HG02970 (cell line): ENCODE results near the gene CT47C1.
"Not testable (repeated sequence)": the region's sequence is repeated elsewhere in the genome, so short reads cannot be mapped to it uniquely, and the experiment has no call there.

Experiments used
- ATAC-seq: cut with Tn5 transposase; IDR thresholded peaks from one replicate; pipeline ENCODE4 v1.9.1; 2021; ENCODE audit warnings: mild to moderate bottlenecking, moderate library complexity, moderate number of reproducible peaks; ENCODE audit not compliant: unreplicated experiment, low FRiP score

CT47C1 gene

DNA sequence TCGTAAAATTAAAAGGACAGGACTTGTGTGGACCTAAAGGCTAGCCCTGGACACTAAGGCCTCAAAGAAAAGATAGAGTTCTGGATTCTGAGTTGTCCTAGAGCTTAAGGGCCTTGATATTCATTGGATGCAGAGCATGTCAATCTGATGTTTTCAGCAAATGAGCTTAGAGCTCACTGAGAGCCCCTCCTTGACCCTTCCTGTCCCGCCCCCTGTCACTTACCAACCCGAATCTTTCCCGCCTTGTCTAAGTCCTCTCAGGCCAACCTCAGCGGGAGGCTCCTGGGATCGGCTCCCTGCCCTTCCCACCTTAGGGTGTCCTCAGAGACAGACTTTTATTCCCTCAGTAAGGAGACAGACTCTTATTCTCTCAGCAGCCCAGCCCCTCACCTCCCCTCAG is at the start of gene CT47C1:
Gene CT47C1 (plus strand): TSS at position 250 of the 400 bp plus-strand sequence. CDS start 233 bp downstream, outside the sequence.
- no peak for ATAC-seq

DNA sequence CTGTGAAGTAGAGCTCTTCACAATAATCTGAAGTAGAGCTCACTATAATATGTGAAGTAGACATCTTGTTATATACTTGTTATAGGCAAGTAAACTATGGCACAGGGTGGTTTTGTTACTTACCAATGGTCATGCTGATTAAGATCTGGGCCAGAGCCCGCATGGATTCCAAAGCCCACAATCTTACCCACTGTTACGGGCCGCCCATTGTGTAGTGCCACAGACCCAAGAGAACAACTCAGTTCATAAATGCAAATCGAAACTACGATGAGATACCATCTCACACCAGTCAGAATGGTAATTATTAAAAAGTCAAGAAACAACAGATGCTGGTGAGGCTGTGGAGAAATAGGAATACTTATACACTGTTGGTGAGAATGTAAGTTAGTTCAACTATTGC is 46.9 kb upstream of the CT47C1 start:
- no peak for ATAC-seq

DNA sequence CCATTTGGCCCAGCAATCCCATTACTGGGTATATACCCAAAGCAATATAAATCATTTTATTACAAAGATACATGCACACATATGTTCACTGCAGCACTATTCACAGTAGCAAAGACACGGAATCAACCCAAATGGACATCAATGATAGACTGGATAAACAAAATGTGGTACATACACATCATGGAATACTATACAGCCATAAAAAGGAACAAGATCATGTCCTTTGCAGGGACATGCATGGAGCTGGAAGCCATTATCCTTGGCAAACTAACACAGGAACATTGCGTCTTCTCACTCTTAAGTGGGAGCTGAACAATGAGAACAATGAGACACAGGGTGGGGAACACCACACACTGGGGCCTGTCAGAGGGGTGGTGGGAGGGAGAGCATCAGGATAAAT is 46.4 kb upstream of the CT47C1 start:
- ATAC-seq = not testable (repeated sequence)

DNA sequence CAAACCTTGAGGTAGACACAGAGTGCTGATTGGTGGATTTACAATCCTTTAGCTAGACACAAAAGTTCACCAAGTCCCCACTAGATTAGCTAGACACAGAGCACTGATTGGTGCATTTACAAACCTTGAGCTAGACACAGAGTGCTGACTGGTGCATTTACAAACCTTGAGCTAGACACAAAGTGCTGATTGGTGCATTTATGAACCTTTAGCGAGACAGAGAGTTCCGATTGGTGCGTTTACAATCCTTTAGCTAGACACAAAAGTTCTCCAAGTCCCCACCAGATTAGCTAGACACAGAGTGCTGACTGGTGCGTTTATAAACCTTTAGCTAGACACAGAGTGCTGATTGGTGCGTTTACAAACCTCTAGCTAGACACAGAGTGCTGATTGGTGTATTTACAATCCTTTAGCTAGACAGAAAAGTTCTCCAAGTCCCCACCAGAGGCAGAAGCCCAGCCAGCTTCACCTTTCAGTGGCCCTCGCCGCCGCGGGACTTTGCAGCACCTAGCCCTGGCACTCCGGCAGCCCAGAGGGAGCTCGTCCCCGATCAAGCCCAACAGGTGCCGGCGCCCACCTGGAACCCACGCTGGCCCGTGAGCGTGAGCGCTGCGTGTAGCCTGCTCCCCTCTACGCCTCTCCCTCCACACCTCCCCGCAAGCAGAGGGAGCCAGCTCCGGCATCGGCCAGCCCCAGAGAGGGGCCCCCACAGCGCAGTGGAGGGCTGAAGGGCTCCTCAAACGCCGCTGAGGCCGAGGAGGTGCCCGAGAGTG is 44.6 kb upstream of the CT47C1 start:
- ATAC-seq = not testable (repeated sequence)

DNA sequence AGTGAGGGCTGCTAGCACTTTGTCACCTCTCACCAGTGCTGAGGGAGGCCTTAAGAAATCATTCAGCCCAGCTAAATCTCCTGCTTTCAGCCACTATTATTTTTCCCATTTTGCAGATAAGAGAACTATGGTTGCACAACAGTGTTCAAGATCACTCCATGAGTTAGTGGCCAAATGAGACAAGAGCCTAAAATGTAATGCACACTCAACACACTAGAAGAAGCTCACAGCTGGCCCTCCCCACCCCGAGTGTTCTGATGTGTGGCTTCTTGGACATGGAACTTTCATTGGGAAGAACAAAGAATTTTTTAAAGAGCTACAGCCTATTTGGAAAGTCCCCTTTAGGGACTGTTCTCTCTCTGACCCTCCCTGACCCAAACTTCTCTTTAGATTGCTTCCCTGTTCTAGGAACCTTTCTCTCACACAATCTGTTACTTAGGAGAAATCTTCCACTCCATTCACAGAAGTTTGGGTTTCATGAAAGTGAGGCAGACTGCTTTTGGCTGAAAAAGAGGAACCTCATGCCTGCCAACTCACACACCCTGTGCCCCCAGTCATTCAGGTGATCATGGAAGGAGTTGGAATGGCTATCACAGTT is 44.0 kb upstream of the CT47C1 start:
- no peak for ATAC-seq

DNA sequence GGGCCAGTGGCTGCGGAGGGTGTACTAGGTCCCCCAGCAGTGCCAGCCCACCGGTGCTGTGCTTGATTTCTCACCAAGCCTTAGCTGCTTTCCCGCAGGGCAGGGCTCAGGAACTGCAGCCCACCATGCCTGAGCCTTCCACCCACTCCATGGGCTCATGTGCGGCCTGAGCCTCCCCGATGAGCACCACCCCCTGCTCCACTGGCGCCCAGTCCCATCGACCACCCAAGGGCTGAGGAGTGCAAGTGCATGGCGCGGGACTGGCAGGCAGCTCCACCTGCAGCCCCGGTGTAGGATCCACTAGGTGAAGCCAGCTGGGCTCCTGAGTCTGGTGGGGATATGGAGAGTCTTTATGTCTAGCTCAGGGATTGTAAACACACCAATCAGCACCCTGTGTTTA is 43.1 kb upstream of the CT47C1 start:
- ATAC-seq = not testable (repeated sequence)

DNA sequence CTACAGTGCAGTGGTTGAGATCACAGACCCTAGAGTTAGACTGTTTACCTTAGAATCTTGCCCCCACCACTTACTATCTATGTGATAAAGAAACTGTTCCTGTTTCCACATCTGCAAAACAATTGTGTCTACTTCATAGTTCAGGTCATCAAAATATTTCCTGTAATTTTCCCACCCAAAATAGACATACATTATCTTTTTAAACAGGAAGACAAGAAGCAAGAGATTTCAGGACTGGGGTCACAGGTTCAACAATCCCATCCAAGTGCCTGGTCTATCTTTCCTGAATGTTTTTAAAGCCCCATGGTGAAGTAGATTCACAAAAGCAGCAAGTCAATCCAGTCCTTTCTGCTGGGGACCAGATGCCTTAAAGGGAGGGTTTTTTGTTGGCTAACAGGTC is 41.8 kb upstream of the CT47C1 start:
- no peak for ATAC-seq

DNA sequence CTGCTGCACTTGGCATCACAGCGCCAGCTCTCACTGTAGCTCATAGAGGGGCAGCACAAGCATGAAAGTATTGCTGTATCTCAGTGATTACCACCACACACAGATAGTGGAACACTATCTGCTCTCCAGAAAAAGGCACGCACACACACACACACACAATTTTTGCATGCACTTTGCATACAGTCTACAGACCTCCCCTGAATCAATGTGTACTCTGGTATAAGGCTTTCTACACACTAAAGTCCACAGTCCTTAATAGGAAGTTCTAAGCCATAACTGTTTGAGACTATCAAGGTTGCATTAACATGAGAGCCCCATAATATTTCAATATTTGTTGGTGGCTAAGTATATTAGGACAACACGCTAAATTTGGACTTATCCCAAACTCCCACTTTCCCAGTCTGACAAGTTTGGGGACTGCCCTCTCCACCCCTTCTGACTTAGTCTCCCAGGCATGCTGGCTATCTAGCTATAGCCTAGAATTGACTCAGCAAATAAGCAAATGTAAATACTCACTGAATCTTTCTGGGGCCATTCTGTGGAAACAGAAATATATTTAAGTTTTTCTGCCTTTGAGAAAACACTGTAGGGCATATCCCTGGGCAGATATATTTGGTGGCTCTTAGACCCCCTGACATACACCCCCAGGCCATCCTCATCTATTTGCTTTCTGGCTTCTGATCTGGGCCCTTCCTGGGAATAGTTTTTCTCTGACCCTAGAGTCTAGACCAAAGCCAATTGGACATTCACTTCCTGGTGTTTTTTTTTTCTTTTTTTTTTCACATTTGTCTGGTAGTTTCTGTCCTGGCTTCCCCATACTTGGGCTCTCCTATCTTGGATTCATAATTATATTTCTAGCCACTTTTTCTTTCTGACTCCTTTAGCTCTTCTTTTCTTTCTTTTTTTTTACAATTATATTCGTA is 36.4 kb upstream of the CT47C1 start:
- ATAC-seq = no peak

DNA sequence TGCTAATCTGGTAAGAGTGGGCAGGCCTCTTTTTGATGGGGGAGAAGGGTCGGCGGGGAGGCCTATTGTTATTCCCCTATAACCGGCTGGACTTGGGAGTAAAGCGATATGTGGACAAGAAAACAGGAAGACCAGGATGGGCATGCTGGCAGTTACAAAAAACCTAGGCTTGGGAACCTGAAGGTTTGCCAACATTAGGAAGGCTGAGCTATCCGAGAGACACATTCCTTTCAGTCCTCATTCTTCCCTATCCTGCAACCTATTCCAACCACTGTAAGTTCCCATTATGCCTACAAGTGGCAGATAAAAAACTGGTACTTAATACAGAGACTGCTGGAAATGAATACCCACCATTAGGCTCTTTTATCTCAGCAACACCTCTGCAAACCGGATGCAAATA is 32.4 kb upstream of the CT47C1 start:
- no peak for ATAC-seq

DNA sequence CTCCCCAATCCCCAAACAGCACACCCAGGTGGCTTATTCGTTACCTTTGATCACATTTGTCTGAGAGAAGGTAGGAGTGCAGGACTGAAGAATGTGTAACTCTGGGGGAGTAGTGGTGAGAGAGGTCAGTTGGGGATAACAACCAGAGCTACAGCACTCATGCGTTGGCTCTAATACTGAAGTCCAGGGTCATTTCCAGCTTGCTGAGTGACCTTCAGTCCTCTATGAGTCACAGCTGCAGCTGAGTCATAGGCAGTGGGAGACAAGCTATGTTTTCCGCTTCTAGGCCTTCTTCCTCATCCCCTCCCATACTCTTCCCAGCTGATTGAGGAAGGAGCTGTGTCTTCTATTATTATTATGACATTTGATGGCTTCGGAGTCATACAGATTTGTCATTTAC is 31.6 kb upstream of the CT47C1 start:
- no peak for ATAC-seq

DNA sequence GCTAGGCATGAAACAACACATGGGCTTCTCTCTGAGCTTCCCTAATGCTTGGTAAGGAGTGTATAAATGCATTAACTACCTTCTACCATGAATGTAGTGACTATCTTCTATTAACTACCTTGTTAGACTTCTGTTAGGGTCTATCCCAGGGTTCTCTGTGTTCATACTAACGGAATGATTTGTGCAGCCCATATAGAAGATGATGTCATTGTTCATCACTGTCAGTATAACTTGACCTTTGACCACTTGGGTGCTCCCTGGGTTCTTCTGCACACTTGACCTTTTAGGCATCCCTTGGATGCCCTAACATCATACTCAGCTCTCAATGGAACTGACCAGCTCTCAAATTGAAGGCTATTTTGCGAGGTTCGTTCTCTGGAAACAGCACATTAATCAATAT is 30.8 kb upstream of the CT47C1 start:
- ATAC-seq = no peak

DNA sequence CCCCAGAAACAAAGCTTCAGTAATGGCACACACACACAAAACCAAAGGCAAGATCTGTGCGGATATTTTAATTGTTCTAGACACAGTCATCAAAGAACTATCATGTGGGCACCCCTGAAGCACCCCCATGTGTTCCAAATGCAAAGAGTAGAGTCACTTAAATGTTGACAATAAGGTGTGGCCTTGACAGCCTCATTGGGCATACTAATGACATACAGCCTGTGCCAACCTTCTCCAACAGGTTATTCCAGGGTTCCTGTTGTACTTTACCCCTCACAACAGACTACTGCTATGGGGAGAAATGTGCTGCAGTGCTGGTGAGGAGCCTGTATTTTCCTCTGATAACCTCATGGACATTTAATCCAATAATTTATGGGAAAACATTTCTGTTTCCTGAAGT is 29.8 kb upstream of the CT47C1 start:
- ATAC-seq = no peak

DNA sequence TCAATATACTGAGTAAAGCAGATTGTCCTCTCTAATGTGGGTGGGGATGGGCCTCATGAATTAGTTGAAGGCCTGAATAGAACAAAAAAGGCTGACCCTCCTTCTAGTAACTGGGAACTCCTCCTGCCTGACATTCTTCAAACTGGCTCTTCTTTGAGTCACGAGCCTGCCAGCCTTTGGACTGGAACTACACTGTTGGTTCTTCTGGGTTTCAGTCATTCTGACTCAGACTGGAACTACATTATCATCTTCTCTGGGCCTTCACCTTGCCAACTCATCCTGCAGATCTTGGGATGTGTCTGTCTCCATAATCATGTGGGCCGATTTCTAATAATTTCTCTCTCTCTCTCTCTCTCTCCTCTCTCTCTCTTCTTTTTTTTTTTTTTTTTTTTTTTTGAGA is 26.9 kb upstream of the CT47C1 start:
- no peak for ATAC-seq

DNA sequence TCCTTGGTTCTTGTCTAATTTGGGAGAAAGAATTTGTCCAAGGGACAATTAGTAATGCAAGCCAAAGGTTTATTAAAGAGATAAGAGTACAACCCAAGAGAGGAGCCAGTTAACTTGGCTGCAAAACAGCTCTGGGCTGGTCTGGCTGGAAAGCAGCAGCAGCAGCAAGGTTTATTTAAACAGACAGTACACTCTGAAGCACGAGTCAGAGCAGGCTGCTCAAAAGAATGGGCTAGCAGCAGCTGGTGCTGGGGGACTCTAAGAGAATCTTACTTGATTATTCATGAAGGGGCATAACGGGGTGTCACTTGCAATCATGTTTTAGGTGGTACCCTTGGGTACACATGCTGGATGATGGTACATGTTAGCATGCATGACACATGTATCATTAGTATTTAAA is 17.1 kb upstream of the CT47C1 start:
- no peak for ATAC-seq

DNA sequence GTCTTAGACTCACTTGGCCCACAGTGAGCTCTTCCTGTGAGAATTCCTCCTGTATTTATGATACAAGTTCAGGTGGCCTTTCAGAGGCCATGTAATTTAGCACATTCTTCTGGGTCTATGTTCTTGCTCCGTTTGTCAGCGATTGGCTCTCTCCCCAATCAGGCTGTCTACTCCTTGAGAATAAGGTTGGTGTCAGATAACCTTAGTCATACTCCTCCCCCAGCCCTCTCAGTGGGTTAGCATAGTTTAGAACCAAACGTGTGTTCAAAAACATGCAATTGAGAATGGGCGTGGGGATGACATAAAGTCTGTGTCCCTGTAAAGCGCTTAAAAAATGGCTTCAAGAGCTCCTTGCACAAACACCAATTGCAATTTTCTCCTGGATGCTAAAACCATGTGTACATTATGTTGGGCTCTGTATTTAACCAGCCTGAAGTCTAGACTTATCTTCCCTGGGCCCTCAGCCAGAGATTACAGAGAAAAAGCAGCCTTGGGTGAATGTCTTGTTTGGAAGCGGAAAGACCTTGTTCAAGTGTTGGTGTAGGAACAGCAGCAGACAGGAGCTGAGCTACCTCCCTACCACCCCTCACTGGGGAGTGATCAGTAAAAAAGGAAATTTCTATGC is 9.9 kb upstream of the CT47C1 start:
- ATAC-seq = no peak

DNA sequence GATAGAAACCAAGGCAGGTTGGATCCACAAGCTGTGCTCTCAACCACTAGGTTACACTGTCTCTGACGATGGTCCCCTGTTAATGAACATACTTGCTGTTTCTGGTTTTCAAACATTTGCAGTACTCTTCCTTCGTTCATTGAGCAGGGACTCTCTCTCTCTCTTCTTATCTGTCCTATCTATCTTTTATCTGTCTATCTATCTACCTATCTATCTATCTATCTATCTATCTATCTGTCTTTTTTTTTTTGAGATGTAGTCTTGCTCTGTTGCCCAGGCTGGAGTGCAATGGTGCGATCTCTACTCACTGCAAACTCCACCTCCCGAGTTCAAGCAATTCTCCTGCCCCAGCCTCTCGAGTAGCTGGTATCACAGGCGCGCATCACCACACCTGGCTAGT is 9.4 kb upstream of the CT47C1 start:
- no peak for ATAC-seq

DNA sequence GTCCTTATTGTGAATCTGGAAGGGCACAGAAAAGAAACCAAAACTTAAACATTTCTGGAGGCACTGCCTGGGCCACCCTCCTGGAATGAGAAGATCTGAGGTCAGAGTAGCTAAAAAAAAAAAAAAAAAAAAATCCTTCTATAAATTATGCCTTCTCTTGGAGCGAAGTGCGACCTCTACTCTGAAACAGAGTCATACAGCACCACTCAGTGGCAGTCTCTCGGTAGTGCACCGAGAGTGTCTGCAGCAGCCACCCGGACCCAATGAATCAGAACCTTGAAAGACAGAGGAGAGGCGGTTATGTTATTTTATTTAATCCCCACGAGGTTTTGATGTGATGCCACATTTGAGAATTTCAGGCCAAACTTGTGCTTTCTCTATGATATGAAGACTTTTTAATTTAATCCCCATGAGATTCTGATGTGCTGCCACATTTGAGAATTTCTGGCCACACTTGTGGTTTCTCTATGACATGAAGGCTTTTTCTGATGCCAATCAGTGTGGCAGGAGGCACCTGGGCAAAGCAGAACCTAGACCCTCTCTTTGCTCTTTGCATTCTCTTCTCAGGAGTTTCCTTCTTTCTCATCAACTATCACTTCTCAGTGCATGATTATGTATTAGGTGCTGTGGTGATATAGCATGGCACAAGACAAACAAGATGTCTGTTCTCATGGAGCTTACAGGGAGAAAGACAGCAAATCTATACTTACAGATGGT is 5.6 kb upstream of the CT47C1 start:
- ATAC-seq = no peak

DNA sequence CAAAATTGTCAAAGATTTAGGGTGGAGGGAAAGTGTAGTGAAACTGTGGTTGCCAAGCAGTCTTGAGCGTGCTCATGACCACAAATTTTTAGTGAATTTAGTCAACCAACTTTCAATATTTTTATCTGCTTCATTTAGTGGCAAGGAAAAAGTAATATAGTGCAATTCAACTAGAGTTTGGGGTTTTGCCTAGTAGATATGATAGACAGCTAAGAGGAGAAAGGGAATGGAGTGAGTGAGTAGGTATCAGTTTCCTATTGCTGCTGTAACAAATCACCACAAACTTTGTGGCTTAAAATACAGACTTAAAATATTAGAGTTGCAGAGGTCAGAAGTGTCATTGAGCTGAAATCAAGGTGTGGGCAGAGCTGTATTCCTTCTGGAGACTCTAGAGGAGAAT is 3.7 kb upstream of the CT47C1 start:
- no peak for ATAC-seq

DNA sequence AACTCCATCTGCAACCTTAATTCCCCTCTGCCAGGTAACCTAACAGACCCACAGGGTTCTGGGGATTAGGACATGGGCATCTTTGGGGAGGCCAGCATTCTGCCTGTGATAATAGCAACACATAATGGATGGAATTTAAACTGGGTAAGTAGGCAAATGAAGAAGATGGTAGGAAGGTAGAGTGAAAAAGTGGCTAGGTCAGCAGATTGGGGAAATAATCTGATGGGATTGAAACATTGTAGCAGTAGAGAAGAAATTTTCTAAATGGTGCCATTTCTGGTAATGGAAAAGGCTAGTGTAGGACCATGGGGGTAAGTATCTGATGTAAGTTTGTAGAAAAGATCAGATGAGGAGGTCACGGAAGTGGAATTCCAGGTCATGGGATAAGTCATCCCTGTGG is 3.0 kb upstream of the CT47C1 start:
- no peak for ATAC-seq

DNA sequence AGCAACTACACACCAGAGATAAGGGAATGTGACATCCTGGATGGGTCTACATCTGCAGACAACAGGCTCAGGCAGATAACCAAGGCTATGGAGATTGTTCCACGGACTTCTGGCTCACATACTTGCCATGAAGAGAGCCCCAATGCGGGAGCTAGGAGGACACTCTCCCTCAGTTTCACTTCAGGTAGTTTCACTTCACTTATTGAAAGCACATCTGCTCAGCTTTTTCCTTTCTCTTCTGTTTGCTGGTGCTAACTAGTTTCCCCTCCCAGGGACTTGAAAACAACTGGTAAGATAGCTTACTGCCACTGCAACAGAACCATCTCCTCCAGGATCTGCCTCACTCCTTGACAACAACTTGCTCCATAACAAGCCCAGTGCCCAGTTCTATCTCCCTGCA is 1.4 kb upstream of the CT47C1 start:
- no peak for ATAC-seq
